ENCODE measurements around the gene CSAG3. TPM values are rescaled to one million over a fixed set of nuclear protein-coding genes. Genes with fewer than 3 reads are reported as not detected.

CSAG3 gene
- total and polyA plus RNA-seq, 2 experiments from 2014 or later = 3.2 TPM; not detected in 1

GRCh38 chrX:152806035-152806434, 47.0 kb downstream of the CSAG3 start (continued):
- TF ChIP-seq, protein P1, sequence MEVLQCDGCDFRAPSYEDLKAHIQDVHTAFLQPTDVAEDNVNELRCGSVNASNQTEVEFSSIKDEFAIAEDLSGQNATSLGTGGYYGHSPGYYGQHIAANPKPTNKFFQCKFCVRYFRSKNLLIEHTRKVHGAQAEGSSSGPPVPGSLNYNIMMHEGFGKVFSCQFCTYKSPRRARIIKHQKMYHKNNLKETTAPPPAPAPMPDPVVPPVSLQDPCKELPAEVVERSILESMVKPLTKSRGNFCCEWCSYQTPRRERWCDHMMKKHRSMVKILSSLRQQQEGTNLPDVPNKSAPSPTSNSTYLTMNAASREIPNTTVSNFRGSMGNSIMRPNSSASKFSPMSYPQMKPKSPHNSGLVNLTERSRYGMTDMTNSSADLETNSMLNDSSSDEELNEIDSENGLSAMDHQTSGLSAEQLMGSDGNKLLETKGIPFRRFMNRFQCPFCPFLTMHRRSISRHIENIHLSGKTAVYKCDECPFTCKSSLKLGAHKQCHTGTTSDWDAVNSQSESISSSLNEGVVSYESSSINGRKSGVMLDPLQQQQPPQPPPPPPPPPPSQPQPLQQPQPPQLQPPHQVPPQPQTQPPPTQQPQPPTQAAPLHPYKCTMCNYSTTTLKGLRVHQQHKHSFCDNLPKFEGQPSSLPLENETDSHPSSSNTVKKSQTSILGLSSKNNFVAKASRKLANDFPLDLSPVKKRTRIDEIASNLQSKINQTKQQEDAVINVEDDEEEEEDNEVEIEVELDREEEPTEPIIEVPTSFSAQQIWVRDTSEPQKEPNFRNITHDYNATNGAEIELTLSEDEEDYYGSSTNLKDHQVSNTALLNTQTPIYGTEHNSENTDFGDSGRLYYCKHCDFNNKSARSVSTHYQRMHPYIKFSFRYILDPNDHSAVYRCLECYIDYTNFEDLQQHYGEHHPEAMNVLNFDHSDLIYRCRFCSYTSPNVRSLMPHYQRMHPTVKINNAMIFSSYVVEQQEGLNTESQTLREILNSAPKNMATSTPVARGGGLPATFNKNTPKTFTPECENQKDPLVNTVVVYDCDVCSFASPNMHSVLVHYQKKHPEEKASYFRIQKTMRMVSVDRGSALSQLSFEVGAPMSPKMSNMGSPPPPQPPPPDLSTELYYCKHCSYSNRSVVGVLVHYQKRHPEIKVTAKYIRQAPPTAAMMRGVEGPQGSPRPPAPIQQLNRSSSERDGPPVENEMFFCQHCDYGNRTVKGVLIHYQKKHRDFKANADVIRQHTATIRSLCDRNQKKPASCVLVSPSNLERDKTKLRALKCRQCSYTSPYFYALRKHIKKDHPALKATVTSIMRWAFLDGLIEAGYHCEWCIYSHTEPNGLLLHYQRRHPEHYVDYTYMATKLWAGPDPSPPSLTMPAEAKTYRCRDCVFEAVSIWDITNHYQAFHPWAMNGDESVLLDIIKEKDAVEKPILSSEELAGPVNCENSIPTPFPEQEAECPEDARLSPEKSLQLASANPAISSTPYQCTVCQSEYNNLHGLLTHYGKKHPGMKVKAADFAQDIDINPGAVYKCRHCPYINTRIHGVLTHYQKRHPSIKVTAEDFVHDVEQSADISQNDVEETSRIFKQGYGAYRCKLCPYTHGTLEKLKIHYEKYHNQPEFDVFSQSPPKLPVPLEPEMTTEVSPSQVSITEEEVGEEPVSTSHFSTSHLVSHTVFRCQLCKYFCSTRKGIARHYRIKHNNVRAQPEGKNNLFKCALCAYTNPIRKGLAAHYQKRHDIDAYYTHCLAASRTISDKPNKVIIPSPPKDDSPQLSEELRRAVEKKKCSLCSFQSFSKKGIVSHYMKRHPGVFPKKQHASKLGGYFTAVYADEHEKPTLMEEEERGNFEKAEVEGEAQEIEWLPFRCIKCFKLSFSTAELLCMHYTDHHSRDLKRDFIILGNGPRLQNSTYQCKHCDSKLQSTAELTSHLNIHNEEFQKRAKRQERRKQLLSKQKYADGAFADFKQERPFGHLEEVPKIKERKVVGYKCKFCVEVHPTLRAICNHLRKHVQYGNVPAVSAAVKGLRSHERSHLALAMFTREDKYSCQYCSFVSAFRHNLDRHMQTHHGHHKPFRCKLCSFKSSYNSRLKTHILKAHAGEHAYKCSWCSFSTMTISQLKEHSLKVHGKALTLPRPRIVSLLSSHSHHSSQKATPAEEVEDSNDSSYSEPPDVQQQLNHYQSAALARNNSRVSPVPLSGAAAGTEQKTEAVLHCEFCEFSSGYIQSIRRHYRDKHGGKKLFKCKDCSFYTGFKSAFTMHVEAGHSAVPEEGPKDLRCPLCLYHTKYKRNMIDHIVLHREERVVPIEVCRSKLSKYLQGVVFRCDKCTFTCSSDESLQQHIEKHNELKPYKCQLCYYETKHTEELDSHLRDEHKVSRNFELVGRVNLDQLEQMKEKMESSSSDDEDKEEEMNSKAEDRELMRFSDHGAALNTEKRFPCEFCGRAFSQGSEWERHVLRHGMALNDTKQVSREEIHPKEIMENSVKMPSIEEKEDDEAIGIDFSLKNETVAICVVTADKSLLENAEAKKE (CRISPR knock-in tag; IDR thresholded peaks at IDR 0.05) = no peak
- TF ChIP-seq NANOG (IDR thresholded peaks at IDR 0.05; ENCODE audit: borderline replicate concordance) = no peak
- no peak for TF ChIP-seq EZH2phosphoT487 (IDR thresholded peaks at IDR 0.05; ENCODE audit: unreplicated experiment)
- TF ChIP-seq, protein P2, sequence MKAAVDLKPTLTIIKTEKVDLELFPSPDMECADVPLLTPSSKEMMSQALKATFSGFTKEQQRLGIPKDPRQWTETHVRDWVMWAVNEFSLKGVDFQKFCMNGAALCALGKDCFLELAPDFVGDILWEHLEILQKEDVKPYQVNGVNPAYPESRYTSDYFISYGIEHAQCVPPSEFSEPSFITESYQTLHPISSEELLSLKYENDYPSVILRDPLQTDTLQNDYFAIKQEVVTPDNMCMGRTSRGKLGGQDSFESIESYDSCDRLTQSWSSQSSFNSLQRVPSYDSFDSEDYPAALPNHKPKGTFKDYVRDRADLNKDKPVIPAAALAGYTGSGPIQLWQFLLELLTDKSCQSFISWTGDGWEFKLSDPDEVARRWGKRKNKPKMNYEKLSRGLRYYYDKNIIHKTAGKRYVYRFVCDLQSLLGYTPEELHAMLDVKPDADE (IDR thresholded peaks at IDR 0.05) = no peak
- no peak for TF ChIP-seq JUNB (IDR thresholded peaks at IDR 0.05; ENCODE audit: unreplicated experiment)
- TF ChIP-seq ZNF114 (CRISPR knock-in tag; IDR thresholded peaks at IDR 0.05) = no peak

Other genes starting within 250 kb of the CSAG3 start
- 7.8 and 10.1 TPM in 2 replicates for gene GABRQ, start 121.3 kb upstream of the CSAG3 start, total RNA-seq (2014; rRNA removed; shearing (Covaris generic))
- 2.1 and 2.2 TPM in 2 replicates for gene GABRQ, start 121.3 kb upstream of the CSAG3 start, polyA plus RNA-seq (2016; fragmentation: Nextera tagmentation; extraction: Ambion mirVana)
- gene MAGEA3, start 60.4 kb upstream of the CSAG3 start, total RNA-seq (2014; rRNA removed; shearing (Covaris generic)) = not detected in 2 replicates
- 0.16 and 0.39 TPM in 2 replicates for gene MAGEA3, start 60.4 kb upstream of the CSAG3 start, polyA plus RNA-seq (2016; fragmentation: Nextera tagmentation; extraction: Ambion mirVana)
- not detected in 2 replicates for gene CSAG2, start 49.9 kb upstream of the CSAG3 start, total RNA-seq (2014; rRNA removed; shearing (Covaris generic))
- gene CSAG2, start 49.9 kb upstream of the CSAG3 start, polyA plus RNA-seq (2016; fragmentation: Nextera tagmentation; extraction: Ambion mirVana) = not detected in 2 replicates
- 0.42 and 4.5 TPM in 2 replicates for gene MAGEA2B, start 44.6 kb upstream of the CSAG3 start, total RNA-seq (2014; rRNA removed; shearing (Covaris generic))
- 3.1 and 5.2 TPM in 2 replicates for gene MAGEA2B, start 44.6 kb upstream of the CSAG3 start, polyA plus RNA-seq (2016; fragmentation: Nextera tagmentation; extraction: Ambion mirVana)
- not detected in 2 replicates for gene CSAG1, start 25.5 kb upstream of the CSAG3 start, total RNA-seq (2014; rRNA removed; shearing (Covaris generic))
- 0.27 TPM in 1 of 2 replicates, not detected in the other for gene CSAG1, start 25.5 kb upstream of the CSAG3 start, polyA plus RNA-seq (2016; fragmentation: Nextera tagmentation; extraction: Ambion mirVana)
- gene MAGEA12, start 25.5 kb upstream of the CSAG3 start, total RNA-seq (2014; rRNA removed; shearing (Covaris generic)) = 0.27 and 0.38 TPM in 2 replicates
- gene MAGEA12, start 25.5 kb upstream of the CSAG3 start, polyA plus RNA-seq (2016; fragmentation: Nextera tagmentation; extraction: Ambion mirVana) = 0.24 TPM in 1 of 2 replicates, not detected in the other
- gene MAGEA2, start 5.4 kb upstream of the CSAG3 start, total RNA-seq (2014; rRNA removed; shearing (Covaris generic)) = 0.50 and 5.5 TPM in 2 replicates
- gene MAGEA2, start 5.4 kb upstream of the CSAG3 start, polyA plus RNA-seq (2016; fragmentation: Nextera tagmentation; extraction: Ambion mirVana) = 0.83 and 1.5 TPM in 2 replicates
- 0.35 TPM in 1 of 2 replicates, not detected in the other for gene MAGEA6, start 10.5 kb downstream of the CSAG3 start, total RNA-seq (2014; rRNA removed; shearing (Covaris generic))
- gene MAGEA6, start 10.5 kb downstream of the CSAG3 start, polyA plus RNA-seq (2016; fragmentation: Nextera tagmentation; extraction: Ambion mirVana) = 0.30 TPM in 1 of 2 replicates, not detected in the other
- 20.4 and 23.9 TPM in 2 replicates for gene CETN2, start 71.5 kb downstream of the CSAG3 start, total RNA-seq (2014; rRNA removed; shearing (Covaris generic))
- gene CETN2, start 71.5 kb downstream of the CSAG3 start, polyA plus RNA-seq (2016; fragmentation: Nextera tagmentation; extraction: Ambion mirVana) = 53.4 and 53.7 TPM in 2 replicates
- gene NSDHL, start 71.8 kb downstream of the CSAG3 start, total RNA-seq (2014; rRNA removed; shearing (Covaris generic)) = 32.0 and 34.3 TPM in 2 replicates
- 28.2 and 32.4 TPM in 2 replicates for gene NSDHL, start 71.8 kb downstream of the CSAG3 start, polyA plus RNA-seq (2016; fragmentation: Nextera tagmentation; extraction: Ambion mirVana)
- 5.9 and 7.8 TPM in 2 replicates for gene ZNF185, start 138.8 kb downstream of the CSAG3 start, total RNA-seq (2014; rRNA removed; shearing (Covaris generic))
- 2.7 and 2.9 TPM in 2 replicates for gene ZNF185, start 138.8 kb downstream of the CSAG3 start, polyA plus RNA-seq (2016; fragmentation: Nextera tagmentation; extraction: Ambion mirVana)
- 0.49 and 0.62 TPM in 2 replicates for gene PNMA5, start 234.9 kb downstream of the CSAG3 start, total RNA-seq (2014; rRNA removed; shearing (Covaris generic))
- 0.10 and 0.24 TPM in 2 replicates for gene PNMA5, start 234.9 kb downstream of the CSAG3 start, polyA plus RNA-seq (2016; fragmentation: Nextera tagmentation; extraction: Ambion mirVana)

Measured in GM23338 (cell line).